GM11168 (cell line): Measurements from ENCODE around the gene SLC16A11.
"Not testable (repeated sequence)": the region's sequence is repeated elsewhere in the genome, so short reads cannot be mapped to it uniquely, and the experiment has no call there.

ENCODE experiments used
- in situ Hi-C: fragments of 300-500 bp; cut with MboI; formaldehyde crosslinking; loops from one replicate; pipeline ENCODE4 v1.12.0; 2022; ENCODE audit warnings: low sequenced_read_pairs; ENCODE audit not compliant: unreplicated experiment

The SLC16A11 gene

GRCh38 chr17:7060165-7060891, 16.4 kb upstream of the SLC16A11 start:
- in situ Hi-C loops = no loop called here

- in situ Hi-C loops = no loop called here
Observed at GRCh38 chr17:7058831-7059447, 15.0 kb upstream of the SLC16A11 start.

- in situ Hi-C loops = no loop called here
Observed at GRCh38 chr17:7056386-7056785, 12.5 kb upstream of the SLC16A11 start.

- in situ Hi-C loops = loop anchor here (5.0 kb wide), 1 partner anchor 87 kb away; no protein-coding TSS in a partner anchor
Observed at GRCh38 chr17:7050583-7050982, 6.7 kb upstream of the SLC16A11 start.

- in situ Hi-C loops = no loop called here
Observed at GRCh38 chr17:7048968-7049367, 5.1 kb upstream of the SLC16A11 start.

GRCh38 chr17:7047566-7047965, 3.7 kb upstream of the SLC16A11 start:
- in situ Hi-C loops = no loop called here

GRCh38 chr17:7046725-7047397, 3.0 kb upstream of the SLC16A11 start:
- in situ Hi-C loops = not testable (repeated sequence)

GRCh38 chr17:7046127-7046724, 2.3 kb upstream of the SLC16A11 start:
- in situ Hi-C loops = no loop called here

- in situ Hi-C loops = no loop called here
Observed at GRCh38 chr17:7045492-7046126, 1.7 kb upstream of the SLC16A11 start.

GRCh38 chr17:7043182-7043496, 753 bp downstream of the SLC16A11 start:
- in situ Hi-C loops = no loop called here

GRCh38 chr17:7042501-7043181, 1.3 kb downstream of the SLC16A11 start:
- in situ Hi-C loops = no loop called here

- in situ Hi-C loops = no loop called here
Observed at GRCh38 chr17:7041607-7042500, 2.0 kb downstream of the SLC16A11 start.

GRCh38 chr17:7039832-7040231, 4.1 kb downstream of the SLC16A11 start:
- in situ Hi-C loops = no loop called here

- in situ Hi-C loops = no loop called here
Observed at GRCh38 chr17:7038025-7038862, 5.6 kb downstream of the SLC16A11 start.

GRCh38 chr17:7035591-7036368, 8.1 kb downstream of the SLC16A11 start, which contains the start of gene SLC16A13:
Gene SLC16A13 (plus strand): TSS chr17:7036015. CDS start chr17:7036383, 368 bp downstream.
- in situ Hi-C loops = no loop called here

- in situ Hi-C loops = no loop called here
Observed at GRCh38 chr17:7034955-7035590, 8.8 kb downstream of the SLC16A11 start.

GRCh38 chr17:7029659-7030058, 14.2 kb downstream of the SLC16A11 start:
- in situ Hi-C loops = no loop called here
